ENCODE measurements around the gene ZBTB38.

DNA sequence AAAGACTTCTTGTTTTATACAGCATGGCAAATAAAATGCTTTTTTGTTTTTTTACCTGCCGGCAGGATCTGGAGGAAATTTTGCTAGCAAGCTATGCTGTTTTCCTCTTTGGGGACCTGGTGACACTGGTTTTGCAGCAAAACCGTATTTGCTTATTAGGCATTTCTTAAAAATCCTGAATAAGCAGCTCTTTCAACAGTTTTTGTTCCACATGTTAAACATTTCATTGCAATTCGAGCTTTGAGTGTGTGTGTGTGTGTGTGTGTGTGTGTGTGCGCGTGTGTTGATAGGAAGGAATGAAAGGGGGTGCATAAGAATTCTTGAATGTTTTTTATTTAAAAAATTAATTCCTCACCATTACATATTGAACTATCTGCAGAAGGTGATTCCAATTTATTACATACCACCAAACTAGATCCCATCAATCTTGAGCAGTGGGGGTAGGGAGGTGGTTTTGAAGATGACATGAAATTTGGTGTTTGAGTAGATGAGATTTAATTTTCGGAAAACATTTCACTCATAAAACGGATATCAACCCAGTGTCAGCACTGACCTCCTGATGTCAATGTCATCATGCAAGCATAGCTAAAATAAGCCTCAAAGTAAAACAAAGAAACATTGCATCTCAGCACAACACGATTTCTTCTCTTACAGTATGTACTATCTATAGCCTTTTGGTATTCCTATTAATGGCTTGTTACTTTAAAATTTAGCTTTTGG, 17.3 kb downstream of the ZBTB38 start:
- TF ChIP-seq POLR2AphosphoS5 (IDR thresholded peaks at IDR 0.05; ENCODE audit: low read depth) (no peak), GABPA (IDR thresholded peaks at IDR 0.05; ENCODE audit: low read depth) (no peak), SPI1 (IDR thresholded peaks at IDR 0.05; ENCODE audit: borderline replicate concordance, low read depth) (no peak)
- TF ChIP-seq, protein P1, sequence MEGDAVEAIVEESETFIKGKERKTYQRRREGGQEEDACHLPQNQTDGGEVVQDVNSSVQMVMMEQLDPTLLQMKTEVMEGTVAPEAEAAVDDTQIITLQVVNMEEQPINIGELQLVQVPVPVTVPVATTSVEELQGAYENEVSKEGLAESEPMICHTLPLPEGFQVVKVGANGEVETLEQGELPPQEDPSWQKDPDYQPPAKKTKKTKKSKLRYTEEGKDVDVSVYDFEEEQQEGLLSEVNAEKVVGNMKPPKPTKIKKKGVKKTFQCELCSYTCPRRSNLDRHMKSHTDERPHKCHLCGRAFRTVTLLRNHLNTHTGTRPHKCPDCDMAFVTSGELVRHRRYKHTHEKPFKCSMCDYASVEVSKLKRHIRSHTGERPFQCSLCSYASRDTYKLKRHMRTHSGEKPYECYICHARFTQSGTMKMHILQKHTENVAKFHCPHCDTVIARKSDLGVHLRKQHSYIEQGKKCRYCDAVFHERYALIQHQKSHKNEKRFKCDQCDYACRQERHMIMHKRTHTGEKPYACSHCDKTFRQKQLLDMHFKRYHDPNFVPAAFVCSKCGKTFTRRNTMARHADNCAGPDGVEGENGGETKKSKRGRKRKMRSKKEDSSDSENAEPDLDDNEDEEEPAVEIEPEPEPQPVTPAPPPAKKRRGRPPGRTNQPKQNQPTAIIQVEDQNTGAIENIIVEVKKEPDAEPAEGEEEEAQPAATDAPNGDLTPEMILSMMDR (IDR thresholded peaks at IDR 0.05; ENCODE audit: insufficient read depth, low read length) = no peak
- TF ChIP-seq, protein P2, sequence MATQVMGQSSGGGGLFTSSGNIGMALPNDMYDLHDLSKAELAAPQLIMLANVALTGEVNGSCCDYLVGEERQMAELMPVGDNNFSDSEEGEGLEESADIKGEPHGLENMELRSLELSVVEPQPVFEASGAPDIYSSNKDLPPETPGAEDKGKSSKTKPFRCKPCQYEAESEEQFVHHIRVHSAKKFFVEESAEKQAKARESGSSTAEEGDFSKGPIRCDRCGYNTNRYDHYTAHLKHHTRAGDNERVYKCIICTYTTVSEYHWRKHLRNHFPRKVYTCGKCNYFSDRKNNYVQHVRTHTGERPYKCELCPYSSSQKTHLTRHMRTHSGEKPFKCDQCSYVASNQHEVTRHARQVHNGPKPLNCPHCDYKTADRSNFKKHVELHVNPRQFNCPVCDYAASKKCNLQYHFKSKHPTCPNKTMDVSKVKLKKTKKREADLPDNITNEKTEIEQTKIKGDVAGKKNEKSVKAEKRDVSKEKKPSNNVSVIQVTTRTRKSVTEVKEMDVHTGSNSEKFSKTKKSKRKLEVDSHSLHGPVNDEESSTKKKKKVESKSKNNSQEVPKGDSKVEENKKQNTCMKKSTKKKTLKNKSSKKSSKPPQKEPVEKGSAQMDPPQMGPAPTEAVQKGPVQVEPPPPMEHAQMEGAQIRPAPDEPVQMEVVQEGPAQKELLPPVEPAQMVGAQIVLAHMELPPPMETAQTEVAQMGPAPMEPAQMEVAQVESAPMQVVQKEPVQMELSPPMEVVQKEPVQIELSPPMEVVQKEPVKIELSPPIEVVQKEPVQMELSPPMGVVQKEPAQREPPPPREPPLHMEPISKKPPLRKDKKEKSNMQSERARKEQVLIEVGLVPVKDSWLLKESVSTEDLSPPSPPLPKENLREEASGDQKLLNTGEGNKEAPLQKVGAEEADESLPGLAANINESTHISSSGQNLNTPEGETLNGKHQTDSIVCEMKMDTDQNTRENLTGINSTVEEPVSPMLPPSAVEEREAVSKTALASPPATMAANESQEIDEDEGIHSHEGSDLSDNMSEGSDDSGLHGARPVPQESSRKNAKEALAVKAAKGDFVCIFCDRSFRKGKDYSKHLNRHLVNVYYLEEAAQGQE (IDR thresholded peaks at IDR 0.05; ENCODE audit: insufficient replicate concordance, low read depth) = no peak
